ENCODE measurements around the gene KCNH6. TPM values are rescaled to one million over a fixed set of nuclear protein-coding genes. Genes with fewer than 3 reads are reported as not detected.

The KCNH6 gene
- total RNA-seq: under 1 TPM in 2 of 4 donors, not detected in 2; 0.08 to 0.29 TPM

GRCh38 chr17:63523253-63523855 lies at the start of gene KCNH6:
TSS of gene KCNH6 (plus strand) at chr17:63523358. CDS start at chr17:63523414, 56 bp downstream.
- DNase-seq (ENCODE audit: low spot score in 2 of 2): no peak
- intact Hi-C loops (cut with DNase I; ENCODE audit: low total_unique reads): no loop called here
- WGBS, 2 donors: 8% methylated on average over 25 to 34 of the region's 38 CpGs
- no peak within 1 kb of the TSS for H3K4me3 ChIP-seq (ENCODE audit: low read depth, poor library complexity, severe bottlenecking)
- TF ChIP-seq POLR2A (IDR thresholded peaks at IDR 0.05) (no peak), CTCF (IDR thresholded peaks at IDR 0.05) (no peak)

GRCh38 chr17:63474174-63474573 lies 49.0 kb upstream of the KCNH6 start:
- intact Hi-C loops (cut with DNase I; ENCODE audit: low total_unique reads): no loop called here
- 32 to 36% methylated on average over 3 of the region's 3 CpGs for WGBS, 2 donors
- no peak overlapping the region for H3K4me3 ChIP-seq (ENCODE audit: low read depth, poor library complexity, severe bottlenecking)
- DNase-seq (ENCODE audit: low spot score in 2 of 2): no peak
- TF ChIP-seq POLR2A (IDR thresholded peaks at IDR 0.05): no peak
- no peak for TF ChIP-seq CTCF (IDR thresholded peaks at IDR 0.05)

GRCh38 chr17:63474586-63475460 lies 48.3 kb upstream of the KCNH6 start:
- WGBS, 2 donors: 70 to 74% methylated on average over 10 of the region's 10 CpGs
- no peak for DNase-seq (ENCODE audit: low spot score in 2 of 2)
- no peak for TF ChIP-seq POLR2A (IDR thresholded peaks at IDR 0.05)
- no peak for TF ChIP-seq CTCF (IDR thresholded peaks at IDR 0.05)
- intact Hi-C loops (cut with DNase I; ENCODE audit: low total_unique reads): loop anchor here (5.0 kb wide), 1 partner anchor 38 kb away; no protein-coding TSS in a partner anchor
- H3K4me3 ChIP-seq (ENCODE audit: low read depth, poor library complexity, severe bottlenecking): no peak overlapping the region

GRCh38 chr17:63475491-63476412 lies 47.4 kb upstream of the KCNH6 start:
- intact Hi-C loops (cut with DNase I; ENCODE audit: low total_unique reads): loop anchor here (5.0 kb wide), 1 partner anchor 38 kb away; no protein-coding TSS in a partner anchor
- whole genome bisulfite sequencing, 2 donors: 65 to 69% methylated on average over 27 to 28 of the region's 28 CpGs
- no peak for DNase-seq (ENCODE audit: low spot score in 2 of 2)
- no peak overlapping the region for H3K4me3 ChIP-seq (ENCODE audit: low read depth, poor library complexity, severe bottlenecking)
- TF ChIP-seq CTCF (IDR thresholded peaks at IDR 0.05) (no peak), POLR2A (IDR thresholded peaks at IDR 0.05) (no peak)

- no peak for DNase-seq (ENCODE audit: low spot score in 2 of 2)
- intact Hi-C loops (cut with DNase I; ENCODE audit: low total_unique reads): loop anchor here (5.0 kb wide), 1 partner anchor 39 kb away; no protein-coding TSS in a partner anchor
- H3K4me3 ChIP-seq (ENCODE audit: low read depth, poor library complexity, severe bottlenecking): peak overlapping the region; percentile 36
- TF ChIP-seq POLR2A (IDR thresholded peaks at IDR 0.05): no peak
- TF ChIP-seq CTCF (IDR thresholded peaks at IDR 0.05): no peak
- WGBS, 2 donors: 0 to 13% methylated on average over 3 to 13 of the region's 36 CpGs
These were observed 46.7 kb upstream of the KCNH6 start for GRCh38 chr17:63476459-63476853.

All from lower leg skin (tissue), 4 donors.